Heart left ventricle (tissue), 16 donors: ENCODE measurements around the gene ID2. TPM values are rescaled to one million over a fixed set of nuclear protein-coding genes. Genes with fewer than 3 reads are reported as not detected.

Experiments
- ATAC-seq, 4 donors: fragments of 200-7000 bp; cut with Tn5 transposase; one replicate each; pipeline ENCODE4 v1.9.1; 2020 to 2022; ENCODE audit warnings: moderate library complexity in 4 of 4, mild to moderate bottlenecking in 3 of 4, moderate number of reproducible peaks in 1 of 4
- DNase-seq, 5 donors: peaks; one replicate each; pipeline ENCODE4 v3.0.0-alpha.2; 2020
- H3K27ac ChIP-seq, 12 donors: fragments of 200-600 bp; sonication (generic) in 4 of 12; one replicate each; pipeline versions ENCODE4 v1.5.0 to v1.8.0; 2016 to 2022; ENCODE audit warnings: mild to moderate bottlenecking in 2 of 12
- H3K27me3 ChIP-seq, 9 donors: fragments of 200-600 bp; sonication (generic) in 2 of 9; one replicate each; pipeline versions ENCODE4 v1.5.1 to v1.8.0; 2016 to 2022; ENCODE audit warnings: mild to moderate bottlenecking in 3 of 9
- H3K36me3 ChIP-seq, 9 donors: fragments of 200-600 bp; sonication (generic) in 2 of 9; one replicate each; pipeline versions ENCODE4 v1.5.0 to v1.8.0; 2018 to 2022; ENCODE audit warnings: mild to moderate bottlenecking in 2 of 9
- H3K4me1 ChIP-seq, 12 donors: fragments of 200-600 bp; sonication (generic) in 4 of 12; one replicate each; pipeline versions ENCODE4 v1.5.0 to v1.8.0; 2016 to 2022; ENCODE audit warnings: mild to moderate bottlenecking in 3 of 12
- H3K4me3 ChIP-seq, 12 donors: fragments of 200-600 bp; sonication (generic) in 4 of 12; one replicate each; pipeline versions ENCODE4 v1.5.0 to v1.8.0; 2017 to 2022; ENCODE audit warnings: mild to moderate bottlenecking in 9 of 12, moderate library complexity in 4 of 12
- H3K9me3 ChIP-seq, 12 donors: fragments of 200-600 bp; sonication (generic) in 4 of 12; one replicate each; pipeline versions ENCODE4 v1.5.0 to v1.8.0; 2016 to 2022; ENCODE audit warnings: mild to moderate bottlenecking in 1 of 12
- POLR2A ChIP-seq, 2 donors: fragments of 450-650 bp; IDR thresholded peaks; one replicate each; pipeline ENCODE4 v1.6.1; 2017; ENCODE audit warnings: antibody characterized with exemption in 2 of 2, mild to moderate bottlenecking in 2 of 2, moderate library complexity in 2 of 2
- WGBS, 4 donors: extraction: QIAGEN DNeasy Blood & Tissue Kit in 2 of 4; methylation state at CpG; one replicate each; pipeline versions ENCODE4 v1.1.5 to v1.1.7; 2013 to 2018; 5-methylcytosine and 5-hydroxymethylcytosine counted together
- intact Hi-C, 10 donors: fragments of 100-400 bp; cut with DNase I; formaldehyde crosslinking; loops; one replicate each; pipeline versions ENCODE4 v1.11.1 to v1.14.2; 2022
- polyA plus RNA-seq, 2 donors: library from polyadenylated mRNA; stranded (reverse); fragments of 200-250 nt; gene quantifications; one replicate each; pipeline ENCODE4 v1.2.3, GENCODE V29; 2013
- total RNA-seq, 9 donors: library from RNA; depleted of rRNA in 2 of 9; stranded (reverse); fragments of >200 nt in 2 of 9; fragmentation: NEBNext Ultra II Directional in 3 of 9; extraction: Animal tissue kit (Norgen Biotek cat#: 25700) in 3 of 9; gene quantifications; one replicate each; pipeline versions ENCODE4 v1.1.0 to v1.2.4, GENCODE V29; 2016 to 2023
- TF ChIP-seq, protein P1 (sequence below), 12 donors: fragments of 200-600 bp; sonication (generic) in 4 of 12; IDR thresholded peaks; one replicate each; pipeline versions ENCODE4 v1.5.0 to v1.8.0; 2018 to 2022; ENCODE audit warnings: antibody characterized with exemption in 12 of 12, mild to moderate bottlenecking in 5 of 12
- donor health status: ischemic (EF 13 %, LVEDD 7.1; RV severe dilation, severe dysfunction).
- donor health status: healthy with polysubstance abuse.
- donor health status: DM: no; HTN: yes; CAD: no.
- donor health status: DM: no; HTN: no; CAD: no.
- donor health status: ischemic (EF 25% LVEDD 6.9; RV normal size, moderate dysfunction).
- donor health status: ischemic (EF 25% LVEDD 5.7; RV mildly dilated, moderate dysfunction).
- donor health status: healthy.
- donor health status: DM: yes; HTN: yes; CAD: no.
- donor health status: ischemic (EF 35%, LVEDD 5.7; RV mildly dilated, moderate dysfunction).
- donor health status: nonischemic (EF 11% LVEDD 7.7; RV severe dilation, severe dysfunction).
- donor health status: DM: yes; HTN: yes; CAD: no.
- donor health status: PGD.
- donor health status: ischemic (EF 29% LVEDD 5.4; RV normal size, mild dysfunction).
- donor health status: nonischemic (EF 23%, LVEDD 6.1; RV moderate dilation, normal function).

The ID2 gene
- total and polyA plus RNA-seq, 11 donors, result 17.3 to 121 (median 44.7) TPM

DNA sequence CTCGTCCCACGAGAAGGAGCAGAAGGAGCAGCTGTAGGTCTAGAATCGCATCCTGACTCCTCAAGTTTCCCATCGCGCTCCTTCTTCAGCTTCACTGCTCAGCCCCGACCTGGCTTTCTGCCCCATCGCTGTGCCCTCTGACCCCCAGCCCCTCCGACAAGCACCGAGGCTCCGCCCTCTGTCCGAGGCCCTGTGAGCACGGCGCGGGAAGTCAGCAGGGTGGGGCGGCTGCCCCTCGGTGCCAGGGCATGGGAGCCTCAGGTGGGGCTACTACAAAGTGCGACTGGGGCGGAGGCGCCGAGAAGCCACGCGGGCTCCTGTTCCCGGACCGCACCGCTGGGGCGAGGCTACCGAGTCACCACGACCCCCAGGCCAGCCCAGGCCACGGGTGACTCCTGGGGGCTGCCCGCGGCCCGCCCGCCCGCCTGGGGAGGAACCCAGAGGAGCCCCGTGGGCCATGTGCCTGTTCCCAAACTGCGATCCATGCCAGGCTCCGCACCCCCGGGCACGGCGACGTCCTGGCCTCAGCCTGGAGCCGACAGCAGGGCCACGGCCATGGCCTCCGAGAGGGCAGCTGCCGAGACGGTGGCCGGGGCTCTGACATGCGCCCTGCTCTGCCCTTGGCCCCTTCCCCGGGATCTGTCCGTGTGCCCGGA, 36.6 kb upstream of the ID2 start:
- Histone ChIP-seq H3K4me1 (peaks cover 0 to 9% (median 0%) of the 10 kb centered on the region in 12 donors), H3K9me3 (no peaks in the 10 kb centered on the region), H3K36me3 (no peaks in the 10 kb centered on the region), H3K27me3 (no peaks in the 10 kb centered on the region), H3K4me3 (no peak overlapping the region), H3K27ac (no peak overlapping the region)
- TF ChIP-seq, protein P1, sequence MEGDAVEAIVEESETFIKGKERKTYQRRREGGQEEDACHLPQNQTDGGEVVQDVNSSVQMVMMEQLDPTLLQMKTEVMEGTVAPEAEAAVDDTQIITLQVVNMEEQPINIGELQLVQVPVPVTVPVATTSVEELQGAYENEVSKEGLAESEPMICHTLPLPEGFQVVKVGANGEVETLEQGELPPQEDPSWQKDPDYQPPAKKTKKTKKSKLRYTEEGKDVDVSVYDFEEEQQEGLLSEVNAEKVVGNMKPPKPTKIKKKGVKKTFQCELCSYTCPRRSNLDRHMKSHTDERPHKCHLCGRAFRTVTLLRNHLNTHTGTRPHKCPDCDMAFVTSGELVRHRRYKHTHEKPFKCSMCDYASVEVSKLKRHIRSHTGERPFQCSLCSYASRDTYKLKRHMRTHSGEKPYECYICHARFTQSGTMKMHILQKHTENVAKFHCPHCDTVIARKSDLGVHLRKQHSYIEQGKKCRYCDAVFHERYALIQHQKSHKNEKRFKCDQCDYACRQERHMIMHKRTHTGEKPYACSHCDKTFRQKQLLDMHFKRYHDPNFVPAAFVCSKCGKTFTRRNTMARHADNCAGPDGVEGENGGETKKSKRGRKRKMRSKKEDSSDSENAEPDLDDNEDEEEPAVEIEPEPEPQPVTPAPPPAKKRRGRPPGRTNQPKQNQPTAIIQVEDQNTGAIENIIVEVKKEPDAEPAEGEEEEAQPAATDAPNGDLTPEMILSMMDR (IDR thresholded peaks at IDR 0.05), result no peak
- no peak for TF ChIP-seq POLR2A (IDR thresholded peaks at IDR 0.05)
- intact Hi-C loops, result no loop called here
- ATAC-seq, result no peak
- no peak for DNase-seq
- 89 to 98% (median 93%) methylated on average over 24 to 51 of the region's 51 CpGs for WGBS, 4 donors

- DNase-seq (no peak), ATAC-seq (no peak)
- no peak for TF ChIP-seq POLR2A (IDR thresholded peaks at IDR 0.05)
- TF ChIP-seq, protein P1 (IDR thresholded peaks at IDR 0.05), result no peak
- Histone ChIP-seq H3K27me3 (no peaks in the 10 kb centered on the region), H3K4me3 (no peak overlapping the region), H3K36me3 (no peaks in the 10 kb centered on the region), H3K9me3 (no peaks in the 10 kb centered on the region), H3K27ac (no peak overlapping the region), H3K4me1 (peaks cover 0 to 9% (median 0%) of the 10 kb centered on the region in 12 donors)
- intact Hi-C loops, result no loop called here
- WGBS, 4 donors, result 82 to 98% (median 97%) methylated on average over 5 to 11 of the region's 11 CpGs
Measured at GRCh38 chr2:8646731-8647461, 35.0 kb upstream of the ID2 start.

- Histone ChIP-seq H3K4me1 (peaks cover 0 to 9% (median 0%) of the 10 kb centered on the region in 12 donors), H3K36me3 (no peaks in the 10 kb centered on the region), H3K4me3 (no peak overlapping the region), H3K9me3 (no peaks in the 10 kb centered on the region), H3K27me3 (no peaks in the 10 kb centered on the region), H3K27ac (no peak overlapping the region)
- intact Hi-C loops, result no loop called here
- ATAC-seq (no peak), DNase-seq (no peak)
- WGBS, 4 donors, result 90 to 98% (median 97%) methylated on average over 1 of the region's 1 CpG; no CpG with 5 or more reads in 1 of the 4 donors
- TF ChIP-seq, protein P1 (IDR thresholded peaks at IDR 0.05), result no peak
- TF ChIP-seq POLR2A (IDR thresholded peaks at IDR 0.05), result no peak
Measured at GRCh38 chr2:8647462-8647857, 34.4 kb upstream of the ID2 start.

DNA sequence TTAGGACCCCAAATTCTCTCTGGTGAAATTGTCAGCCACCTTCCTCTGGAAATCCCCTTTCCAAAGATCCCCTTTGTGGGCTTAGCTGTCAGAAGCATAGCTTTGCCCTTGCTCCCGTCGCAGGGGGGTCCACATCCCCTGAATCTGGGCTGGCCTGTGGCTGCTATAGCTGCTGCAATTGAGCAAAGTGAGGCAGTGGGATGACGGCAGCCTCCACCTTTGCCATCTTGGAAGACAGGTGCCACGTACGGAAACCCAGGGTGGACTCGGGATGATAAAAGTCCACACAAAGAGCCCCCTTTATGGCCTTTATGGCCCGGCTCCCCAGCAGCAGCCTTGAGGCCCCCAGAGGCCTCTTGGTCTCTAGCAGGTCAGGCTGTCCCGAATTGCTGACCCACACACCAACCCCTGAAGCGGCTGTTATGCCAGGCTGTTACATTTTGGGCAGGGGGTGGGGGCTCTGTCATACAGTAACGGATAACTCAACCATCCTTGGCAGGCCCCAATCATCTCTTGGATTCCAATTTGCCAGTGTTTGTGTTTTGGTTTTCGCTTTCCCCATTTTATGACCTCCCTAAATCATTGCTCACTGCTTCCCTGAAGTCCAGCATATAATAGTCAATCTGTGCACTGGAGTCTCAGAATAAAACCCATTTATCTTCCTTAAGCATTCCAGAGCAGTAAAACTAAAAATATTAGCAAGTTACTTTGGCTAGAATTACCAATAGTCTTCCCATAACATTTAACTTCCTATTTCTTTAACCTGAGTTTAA, 33.2 kb upstream of the ID2 start:
- Histone ChIP-seq H3K27ac (no peak overlapping the region), H3K36me3 (no peaks in the 10 kb centered on the region), H3K4me1 (peaks cover 0 to 9% (median 0%) of the 10 kb centered on the region in 12 donors), H3K27me3 (no peaks in the 10 kb centered on the region), H3K9me3 (no peaks in the 10 kb centered on the region), H3K4me3 (no peak overlapping the region)
- intact Hi-C loops, result no loop called here
- ATAC-seq (no peak), DNase-seq (no peak)
- no peak for TF ChIP-seq POLR2A (IDR thresholded peaks at IDR 0.05)
- TF ChIP-seq, protein P1 (IDR thresholded peaks at IDR 0.05), result no peak
- 94 to 97% (median 96%) methylated on average over 11 of the region's 11 CpGs for WGBS, 4 donors
